SH-SY5Y (cell line): ENCODE data around the gene PRKCD.

ENCODE experiments used
- GATA2 ChIP-seq: IDR thresholded peaks from 2 replicates; pipeline ENCODE4 v1.6.1; 2011; ENCODE audit warnings: mild to moderate bottlenecking, low read depth, low read length
- GATA3 ChIP-seq: IDR thresholded peaks from 2 replicates; pipeline ENCODE4 v1.6.1; 2011; ENCODE audit warnings: low read depth, mild to moderate bottlenecking, low read length, moderate library complexity

DNA sequence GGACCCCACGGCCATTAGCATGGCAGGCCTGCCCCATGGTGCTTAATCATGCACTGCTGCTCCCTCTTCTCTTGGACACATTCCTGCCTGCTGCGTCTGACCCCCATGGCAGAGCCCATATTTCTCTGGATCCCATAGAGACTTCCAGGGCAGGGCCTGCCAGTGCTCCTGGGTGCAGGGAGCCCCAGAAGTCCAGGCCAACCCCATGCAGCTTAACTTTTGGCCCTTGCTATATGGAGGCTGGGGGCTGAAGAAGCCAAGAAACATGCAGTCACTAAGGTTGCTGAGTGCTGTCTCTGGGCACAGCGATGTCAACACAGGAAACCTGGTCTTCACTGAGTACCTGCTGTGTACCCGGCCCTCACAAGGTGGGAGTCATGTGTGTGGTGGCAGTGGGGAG is 11.3 kb upstream of the PRKCD start:
- TF ChIP-seq GATA3 (no peak), GATA2 (no peak)
